Activated CD8-positive, alpha-beta memory T cell treated with anti-CD3 and anti-CD28 coated beads, Interleukin-2, amount 50 U/mL, for 1 hour (primary cell): ENCODE measurements around the gene FGF4.
"Not testable (repeated sequence)": the region's sequence is repeated elsewhere in the genome, so short reads cannot be mapped to it uniquely, and the experiment has no call there.

Source experiments
- DNase-seq: peaks from one replicate; pipeline ENCODE4 v3.0.0-alpha.2; 2020; ENCODE audit errors: extremely low read depth

Gene FGF4

DNA sequence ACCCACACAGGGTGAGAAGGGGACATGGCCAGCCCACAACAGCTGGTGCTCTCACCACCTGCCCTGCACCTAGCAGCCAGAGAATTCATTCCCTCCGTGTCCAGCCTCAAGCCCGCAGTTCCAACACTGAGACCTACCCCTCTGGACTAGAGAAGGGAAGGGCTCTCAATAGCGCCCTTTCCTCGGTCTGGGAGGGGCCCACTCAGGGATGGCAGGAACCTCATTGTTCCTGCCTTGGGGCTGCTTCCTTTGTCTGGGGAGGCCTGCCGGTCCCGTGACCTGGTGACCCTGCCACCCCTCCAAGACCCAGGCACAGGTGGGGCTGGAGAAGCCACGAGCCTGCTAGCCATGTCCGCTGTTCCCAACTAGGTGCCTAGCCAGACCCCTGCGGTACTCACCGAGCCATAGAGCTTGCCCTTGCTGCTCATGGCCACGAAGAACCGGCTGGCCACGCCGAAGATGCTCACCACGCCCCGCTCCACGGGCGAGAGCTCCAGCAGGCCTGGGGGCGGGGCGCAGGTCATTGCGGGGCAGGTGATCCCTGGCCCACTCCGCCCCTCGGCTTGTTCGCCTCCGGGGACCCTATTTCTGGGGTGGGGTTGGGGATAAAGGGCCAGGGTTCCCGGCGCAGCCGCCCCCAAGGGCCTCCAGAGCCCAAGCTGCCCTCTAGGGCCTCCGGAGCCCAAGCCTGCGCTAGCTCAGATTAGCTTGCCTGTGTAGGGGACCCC lies 1.4 kb downstream of the FGF4 start:
- no peak for DNase-seq

DNA sequence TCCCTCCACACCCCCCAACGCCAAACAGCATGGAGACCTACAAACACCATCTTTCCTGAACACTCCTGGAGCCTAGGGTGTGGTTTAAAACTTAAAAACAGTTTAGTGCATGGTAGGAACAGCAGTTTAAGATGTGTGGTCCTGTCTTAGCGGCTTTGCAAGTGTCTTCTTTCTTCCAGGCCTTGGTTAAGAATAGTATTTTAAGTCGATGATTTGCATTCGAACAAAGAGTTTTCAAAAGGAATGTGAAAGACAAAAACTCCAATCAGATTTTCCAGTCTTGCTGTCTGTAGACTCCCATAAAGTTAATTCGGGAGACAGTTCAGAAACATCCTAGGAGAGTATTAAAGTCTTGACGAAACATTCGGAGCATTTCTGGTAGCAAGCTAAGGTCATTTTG lies 3.7 kb downstream of the FGF4 start:
- no peak for DNase-seq

DNA sequence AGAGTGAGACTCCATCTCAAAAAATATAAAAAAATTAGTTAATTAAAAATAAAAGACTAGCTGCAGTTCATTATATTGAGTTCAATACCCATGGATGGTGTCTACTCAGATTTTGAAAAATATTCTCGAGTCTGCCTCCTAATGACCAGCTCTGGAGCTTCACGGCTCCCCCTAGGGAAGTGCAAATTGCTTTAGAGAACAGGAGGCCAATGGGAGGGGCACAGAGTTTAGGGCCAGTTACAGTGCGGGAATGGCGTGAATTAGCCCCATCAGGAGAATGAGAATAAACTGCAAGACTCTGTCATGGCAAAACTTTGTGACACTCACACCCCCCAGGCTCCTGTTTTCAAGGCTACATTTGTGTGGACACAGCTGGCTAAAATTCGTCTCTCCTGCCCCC lies 4.6 kb downstream of the FGF4 start:
- DNase-seq: no peak

DNA sequence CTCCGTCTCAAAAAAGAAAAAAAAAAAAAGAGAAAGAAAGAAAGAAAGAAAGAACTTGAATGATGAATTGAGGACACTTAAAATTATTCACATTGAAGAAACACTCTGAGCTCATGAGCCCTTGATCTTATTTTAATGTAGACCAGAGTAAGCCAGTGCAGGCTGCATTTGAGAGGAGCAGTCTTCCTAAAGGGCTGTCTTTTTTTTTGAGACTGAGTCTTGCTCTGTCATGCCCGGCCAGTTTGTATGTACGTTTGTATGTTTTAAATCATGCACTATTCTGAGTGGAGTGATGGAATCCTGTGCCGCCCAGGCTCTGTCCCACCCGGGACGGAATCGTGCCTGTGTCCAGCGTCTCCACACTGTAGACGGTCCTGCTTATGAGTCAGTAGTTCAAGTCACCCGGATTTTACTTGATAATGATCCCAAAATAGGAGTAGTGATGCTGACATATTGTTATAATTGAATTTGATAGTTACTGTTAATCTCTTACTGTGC lies 9.6 kb downstream of the FGF4 start:
- DNase-seq: no peak

DNA sequence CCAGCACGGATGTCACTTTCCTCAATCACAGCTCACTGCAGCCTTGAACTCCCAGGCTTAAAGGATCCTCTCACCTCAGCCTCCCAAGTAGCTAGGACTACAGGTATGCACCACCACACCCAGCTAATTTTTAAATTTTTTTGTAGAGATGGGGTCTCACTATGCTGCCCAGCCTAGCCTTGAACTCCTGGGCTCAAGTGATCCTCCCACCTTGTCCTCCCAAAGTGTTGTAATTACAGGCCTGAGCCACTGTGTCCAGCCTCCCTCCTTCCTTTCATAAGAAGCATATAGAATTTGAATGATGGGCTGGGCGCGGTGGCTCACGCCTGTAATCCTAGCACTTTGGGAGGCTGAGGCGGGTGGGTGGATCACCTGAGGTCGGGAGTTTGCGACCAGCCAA lies 10.2 kb downstream of the FGF4 start:
- not testable (repeated sequence) for DNase-seq

DNA sequence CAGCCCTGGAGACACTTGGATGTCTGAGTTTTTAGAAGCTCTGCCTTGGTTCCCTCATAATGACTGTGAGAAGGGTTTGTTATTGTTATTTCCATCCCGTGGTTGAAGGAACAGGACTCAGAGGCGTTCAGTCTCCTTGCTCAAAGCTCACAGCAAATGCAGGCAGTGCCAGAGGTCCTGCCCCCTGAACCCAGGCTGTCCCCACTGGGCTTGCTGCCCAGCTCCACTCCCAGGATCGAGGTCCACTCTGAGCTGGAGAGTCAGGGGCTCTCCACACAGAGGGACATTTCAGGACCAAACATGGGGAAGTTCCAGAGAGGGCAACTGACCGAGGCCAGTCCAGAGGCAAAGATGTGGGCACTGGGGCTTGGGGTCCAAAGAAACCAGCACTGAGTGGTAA lies 14.8 kb downstream of the FGF4 start:
- no peak for DNase-seq

DNA sequence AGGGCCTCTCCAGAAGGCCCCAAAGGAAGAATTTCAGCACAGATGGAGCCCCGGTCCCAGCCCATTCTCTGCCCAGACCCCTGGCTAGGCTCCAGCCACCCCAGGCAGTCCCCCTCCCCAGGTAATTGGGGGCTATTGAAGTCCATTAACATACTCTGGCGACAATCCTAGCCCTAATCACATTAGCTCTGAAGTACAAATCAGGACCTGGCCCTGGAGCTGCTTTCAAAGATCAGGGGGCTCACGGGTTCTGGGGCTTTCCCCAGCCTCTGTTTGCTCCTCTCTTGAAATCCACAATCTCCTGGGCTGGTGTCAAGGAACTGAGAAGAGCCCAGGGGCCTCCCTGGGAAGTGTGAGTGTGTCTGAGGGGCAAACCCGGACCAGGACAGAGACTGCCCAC lies 22.3 kb downstream of the FGF4 start:
- no peak for DNase-seq

DNA sequence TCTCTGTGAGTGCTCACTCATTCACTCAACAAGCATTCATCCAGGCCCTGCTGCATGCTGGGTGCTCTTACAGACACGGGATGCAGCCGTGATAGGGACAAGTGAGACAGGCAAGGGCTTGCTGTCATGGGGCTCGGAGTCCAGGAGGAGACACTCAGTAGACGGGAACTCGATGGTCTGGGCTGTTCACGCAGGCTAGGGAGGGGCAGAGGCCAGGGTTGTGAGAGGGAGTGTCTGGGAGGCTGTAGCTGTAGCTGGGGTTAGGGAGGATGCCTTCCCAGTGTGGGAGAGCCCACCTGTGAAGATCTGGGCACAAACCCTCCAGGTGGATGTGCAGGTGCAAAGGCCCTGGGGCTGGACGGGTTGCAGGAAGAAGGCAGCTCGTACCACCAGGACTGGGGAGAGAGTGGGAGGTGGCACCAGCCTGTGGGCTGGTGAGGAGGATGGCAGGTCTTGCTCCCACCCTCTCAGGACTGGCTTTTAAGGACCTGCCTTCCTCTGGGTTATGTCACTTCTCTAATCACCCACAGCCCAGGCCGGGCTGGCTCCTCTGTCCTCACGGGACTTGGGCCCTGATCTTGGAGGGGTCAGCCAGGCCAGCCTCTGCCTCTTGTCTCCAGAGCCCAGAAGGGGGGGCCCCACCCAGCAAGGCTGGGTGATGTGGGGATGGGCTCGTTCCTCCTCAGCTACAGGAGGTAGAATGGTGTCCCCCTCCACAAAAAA lies 24.1 kb downstream of the FGF4 start:
- DNase-seq: no peak

DNA sequence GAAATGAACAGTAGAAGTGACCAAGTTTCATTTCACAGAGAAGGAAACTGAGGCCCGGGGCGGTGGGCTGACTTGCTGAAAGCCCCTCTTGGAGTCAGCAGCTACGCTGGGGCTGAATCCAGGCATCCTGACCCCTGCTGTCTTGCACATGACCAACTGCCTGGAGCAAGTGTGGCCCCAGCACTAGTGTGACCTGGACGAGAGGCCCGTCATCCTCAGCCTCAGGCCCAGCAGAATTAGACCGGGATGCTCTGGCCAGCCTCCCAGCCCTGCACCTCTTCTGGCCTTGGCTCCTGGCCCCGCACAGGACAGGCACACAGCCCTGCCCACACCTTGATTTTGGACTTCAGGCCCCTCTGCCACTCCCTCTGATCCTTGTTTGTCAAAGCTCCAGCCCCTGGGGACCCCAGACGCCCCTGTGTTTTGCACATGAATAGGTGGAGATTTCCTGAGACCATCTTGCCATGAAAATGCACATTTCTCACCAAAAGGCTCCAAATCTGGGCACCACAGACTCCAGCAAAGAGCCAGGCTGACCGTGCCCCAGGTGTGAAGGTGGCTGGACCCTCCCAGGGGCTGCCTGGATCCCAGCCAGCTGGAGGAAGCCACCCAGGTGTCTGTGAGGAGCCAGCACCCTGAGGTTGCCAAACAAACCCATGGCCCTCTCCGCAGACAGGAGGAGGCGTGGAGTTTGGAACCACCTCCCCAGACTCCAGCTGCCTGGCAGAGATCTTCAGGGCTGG lies 24.9 kb downstream of the FGF4 start:
- no peak for DNase-seq

DNA sequence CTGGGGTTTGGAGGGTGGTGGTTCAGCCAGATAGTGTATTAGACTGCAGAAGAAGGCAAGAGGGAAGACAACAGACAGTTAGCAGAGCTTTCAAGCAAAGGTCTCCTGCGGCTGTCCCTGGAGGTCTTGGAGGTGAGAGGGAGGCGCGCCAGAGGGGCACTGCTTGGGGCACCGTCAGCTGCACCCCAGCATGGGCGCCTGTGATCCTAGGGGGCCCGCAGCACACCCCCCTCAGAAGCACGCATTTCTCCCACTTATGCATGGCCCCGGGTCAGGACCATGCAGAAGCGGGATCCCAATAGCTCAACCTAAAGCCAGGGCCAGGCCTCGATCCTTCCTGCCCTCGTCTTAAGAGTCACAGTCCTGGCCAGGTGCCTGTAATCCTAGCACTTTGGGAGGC lies 26.5 kb downstream of the FGF4 start:
- no peak for DNase-seq

DNA sequence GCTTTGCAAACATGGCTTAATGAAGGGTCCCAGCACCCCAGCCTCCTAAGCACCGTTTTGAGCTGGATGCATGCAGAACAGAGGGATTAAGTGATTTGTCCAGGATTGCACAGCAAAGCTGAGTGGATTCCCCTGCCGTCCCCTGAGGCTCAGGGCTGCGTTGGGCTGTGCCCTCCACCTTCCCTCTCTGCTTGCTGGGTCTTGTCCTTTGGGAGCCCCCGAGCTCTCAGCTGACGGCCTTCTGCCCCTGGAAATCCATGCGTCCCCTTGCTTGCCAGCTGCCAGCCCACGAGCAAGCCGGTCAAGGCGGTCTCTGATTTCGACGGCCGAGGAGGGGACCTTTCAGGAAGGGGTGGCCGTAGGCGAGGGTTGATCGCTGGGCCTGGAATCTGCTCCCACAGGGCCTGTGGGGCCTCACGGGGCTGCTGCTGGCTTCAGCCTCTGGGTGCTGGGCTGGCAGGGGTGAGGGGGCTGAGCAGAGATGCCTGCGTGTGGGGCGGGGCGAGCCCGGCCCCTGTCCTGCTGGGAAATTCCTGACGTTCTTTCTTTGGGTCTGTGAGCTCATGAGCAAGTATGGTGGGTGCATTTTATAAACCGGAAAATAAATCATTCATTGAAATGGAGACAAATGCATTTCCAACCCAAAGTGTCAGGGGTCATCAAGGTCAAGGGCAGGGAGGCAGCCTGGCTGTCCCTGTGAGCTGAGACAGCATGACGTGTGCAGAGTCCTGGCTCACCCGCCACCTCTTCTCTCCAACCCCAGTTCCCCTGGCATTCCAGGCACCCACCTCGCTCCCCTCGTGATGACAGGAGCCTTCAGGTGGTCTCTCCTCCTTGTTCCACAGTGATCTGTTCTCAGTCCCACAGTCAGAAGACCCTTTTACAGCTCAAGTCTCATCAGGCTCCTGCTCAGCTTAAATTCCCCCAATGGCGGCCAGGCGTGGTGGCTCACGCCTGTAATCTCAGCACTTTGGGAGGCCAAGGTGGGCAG lies 28.1 kb downstream of the FGF4 start:
- no peak for DNase-seq

DNA sequence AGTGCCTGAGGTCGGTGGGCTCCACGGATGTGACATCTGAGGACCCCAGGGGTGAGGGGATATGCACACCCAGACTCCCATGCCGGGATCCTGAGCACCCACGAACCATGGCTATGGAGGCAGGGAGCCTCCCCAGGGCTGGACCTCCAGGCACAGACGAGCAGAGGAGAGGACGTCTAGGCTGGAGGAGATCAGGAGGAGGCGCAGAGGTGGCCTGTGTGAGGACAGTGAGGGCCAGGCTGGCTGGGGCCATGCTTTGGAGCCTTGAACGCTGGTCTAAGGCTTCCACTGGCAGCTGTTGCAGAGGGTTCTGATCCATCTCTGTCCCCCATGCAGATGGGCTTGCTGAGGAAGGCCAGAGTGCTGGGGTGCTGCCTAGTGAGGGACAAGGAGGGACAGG lies 29.0 kb downstream of the FGF4 start:
- DNase-seq: no peak

DNA sequence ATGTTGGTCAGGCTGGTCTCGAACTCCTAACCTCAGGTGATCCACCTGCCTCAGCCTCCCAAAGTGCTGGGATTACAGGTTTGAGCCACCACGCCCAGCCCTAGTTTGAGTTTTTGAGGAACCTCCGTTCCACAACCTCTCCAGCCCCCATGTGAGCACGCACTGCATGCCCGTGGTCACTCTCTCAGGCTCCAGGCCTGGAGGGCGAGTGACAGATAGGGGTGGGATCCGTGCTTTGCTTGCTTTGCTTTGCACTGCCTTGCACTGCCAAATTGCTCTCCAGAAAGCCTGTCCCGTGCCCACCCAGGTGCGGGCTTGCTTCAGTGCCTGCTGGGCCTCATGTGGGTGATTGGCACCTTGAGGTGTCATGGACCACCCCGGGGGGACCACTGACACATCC lies 29.9 kb downstream of the FGF4 start:
- no peak for DNase-seq

DNA sequence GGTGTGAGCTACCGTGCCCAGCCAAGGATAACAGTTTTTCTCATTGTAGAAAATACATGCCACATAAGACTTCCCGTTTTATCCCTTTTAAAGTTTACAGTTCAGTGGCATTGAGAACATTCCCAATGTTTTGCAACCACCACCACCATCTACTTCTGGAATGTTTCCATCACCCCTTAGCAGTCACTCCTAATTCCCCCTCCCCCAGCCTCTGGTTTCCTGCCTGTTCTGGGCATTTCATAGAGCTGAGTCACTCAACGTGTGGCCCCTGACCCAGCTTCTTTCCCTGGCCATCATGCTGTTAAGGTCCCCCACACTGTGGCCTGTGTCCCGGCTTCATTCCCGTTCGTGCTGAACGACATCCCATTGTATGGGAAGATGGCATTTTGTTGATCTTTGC lies 30.7 kb downstream of the FGF4 start:
- no peak for DNase-seq

DNA sequence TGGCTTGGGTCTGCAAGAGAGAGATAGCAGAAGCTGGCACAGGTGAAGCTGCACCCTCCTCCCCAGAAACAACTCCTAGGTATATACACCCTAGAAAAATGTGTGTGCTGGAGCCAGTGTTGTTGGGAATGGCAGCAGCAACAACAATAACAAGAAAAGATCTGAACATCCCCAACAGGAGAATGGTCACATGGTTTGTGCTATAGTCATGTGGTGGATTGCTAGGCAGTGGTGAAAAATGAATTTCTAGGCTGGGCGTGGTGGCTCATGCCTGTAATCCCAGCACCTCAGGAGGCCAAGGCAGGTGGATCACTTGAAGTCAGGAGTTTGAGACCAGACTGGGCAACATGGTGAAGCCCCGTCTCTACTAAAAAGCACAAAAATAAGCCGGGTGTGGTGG lies 40.3 kb downstream of the FGF4 start:
- DNase-seq: no peak

DNA sequence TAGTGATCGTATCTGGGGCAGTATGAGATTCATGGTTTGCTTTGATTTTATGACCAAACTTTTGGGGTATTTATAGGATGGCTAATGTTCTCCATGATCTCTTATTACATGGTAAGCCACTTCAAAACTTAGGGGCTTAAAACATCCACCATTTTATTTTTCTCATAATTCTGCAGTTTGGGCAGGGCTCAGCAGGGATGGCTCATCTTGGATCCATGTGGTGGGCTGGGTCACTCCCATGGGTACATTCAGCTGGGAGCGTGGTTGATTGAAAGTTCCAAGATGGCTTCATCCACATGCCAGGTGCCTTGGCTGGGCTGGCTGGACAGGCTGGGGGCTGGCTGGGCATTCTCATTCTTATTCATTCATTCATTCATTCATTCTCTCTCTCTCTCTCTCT lies 40.8 kb downstream of the FGF4 start:
- DNase-seq: no peak

DNA sequence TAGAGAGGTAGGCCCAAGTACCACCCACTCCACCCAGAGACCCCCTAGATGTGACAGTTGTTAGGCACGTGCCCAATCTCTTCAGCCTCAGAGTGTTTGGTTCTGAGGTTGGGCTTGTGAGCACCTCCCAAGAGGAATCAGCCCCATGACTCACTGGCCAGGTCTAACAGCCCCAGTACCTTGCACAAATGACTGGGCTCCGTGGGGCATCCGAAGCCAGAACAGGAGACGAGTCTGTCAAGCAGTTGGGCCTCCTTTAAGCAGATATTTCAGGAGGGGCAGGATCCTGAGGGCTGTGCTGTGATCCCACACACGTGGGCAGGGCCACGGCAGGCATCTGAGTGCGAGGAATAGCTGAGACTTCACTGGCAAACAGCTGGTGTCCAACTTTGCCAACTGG lies 42.2 kb downstream of the FGF4 start:
- DNase-seq: no peak

DNA sequence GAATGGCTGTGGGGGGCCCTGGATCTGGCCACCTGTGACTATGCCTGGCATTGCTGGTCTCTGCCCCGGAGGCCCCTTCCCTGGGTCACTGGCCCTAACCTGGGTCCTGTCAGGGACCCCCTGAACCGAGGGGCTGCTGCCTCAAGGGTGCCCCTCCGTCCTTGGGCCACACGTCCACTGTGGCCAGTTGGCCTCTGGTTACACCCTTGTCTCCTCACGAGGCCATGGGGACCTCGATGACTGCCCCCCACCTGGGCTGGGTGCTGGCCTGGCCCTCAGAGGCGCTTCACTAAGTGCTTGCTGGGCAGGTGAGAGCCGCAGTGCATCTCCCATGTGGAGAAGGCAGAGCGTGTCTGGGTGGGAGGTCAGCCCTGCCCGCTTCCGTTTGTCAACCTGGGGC lies 44.0 kb downstream of the FGF4 start:
- DNase-seq: no peak

DNA sequence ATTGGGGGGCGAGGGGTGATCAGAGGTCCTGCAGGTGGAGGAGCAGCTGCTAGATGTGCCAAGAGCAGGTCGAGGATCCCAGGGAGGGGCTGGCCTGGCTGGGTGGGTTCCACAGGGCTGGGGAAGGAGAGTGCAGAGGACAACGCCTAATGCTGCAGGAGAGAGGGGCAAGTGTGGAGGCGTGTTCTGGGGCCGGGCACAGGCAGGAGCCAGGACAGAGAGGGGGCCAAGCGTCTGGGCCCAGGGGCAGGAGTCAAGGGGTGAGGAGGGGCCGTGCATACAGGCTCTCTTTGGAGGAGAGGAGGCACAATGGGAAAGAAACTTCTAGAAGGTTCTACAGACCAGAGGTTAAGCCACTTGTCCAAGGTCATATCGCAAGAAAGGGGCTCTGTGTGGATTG lies 44.6 kb downstream of the FGF4 start:
- DNase-seq: no peak

DNA sequence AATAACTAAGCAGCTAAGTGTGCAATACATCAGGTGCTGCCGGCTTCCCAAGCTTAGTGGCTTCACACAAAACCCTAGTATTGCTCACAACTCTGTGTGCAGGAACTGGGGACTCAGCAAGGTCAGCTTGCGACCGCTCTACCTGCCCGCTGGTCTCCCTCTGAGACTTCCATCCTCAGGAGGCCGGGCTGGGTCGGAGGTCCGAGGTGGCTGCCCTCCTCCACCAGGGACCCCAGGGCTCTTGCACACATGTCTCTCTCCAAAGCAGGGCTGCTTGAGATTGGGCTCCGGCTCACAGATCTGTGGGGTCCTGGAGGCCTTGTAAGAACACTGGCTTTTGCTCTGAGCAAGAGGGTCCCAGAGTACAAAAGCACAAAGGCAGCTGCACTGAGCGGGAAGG lies 45.9 kb downstream of the FGF4 start:
- DNase-seq: no peak

DNA sequence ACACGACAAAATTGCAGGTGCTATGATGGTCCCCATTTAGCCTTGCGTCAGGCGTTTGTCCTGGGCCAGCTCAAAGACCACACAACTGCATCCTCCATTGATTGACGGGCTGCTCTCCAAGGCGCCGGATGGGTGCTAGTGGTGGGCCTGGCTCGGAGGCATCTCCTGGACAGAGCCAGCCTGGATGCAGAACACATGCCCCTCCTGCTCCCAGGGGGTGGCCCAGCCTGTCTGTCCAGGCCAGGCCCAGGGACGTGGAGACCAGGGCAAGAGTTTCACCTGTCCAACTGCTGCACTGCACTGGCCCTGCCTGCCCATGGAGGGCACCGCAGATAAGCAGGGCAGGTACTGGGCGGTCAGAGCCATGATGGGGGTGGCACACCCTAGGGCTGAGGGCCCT lies 47.9 kb downstream of the FGF4 start:
- no peak for DNase-seq

DNA sequence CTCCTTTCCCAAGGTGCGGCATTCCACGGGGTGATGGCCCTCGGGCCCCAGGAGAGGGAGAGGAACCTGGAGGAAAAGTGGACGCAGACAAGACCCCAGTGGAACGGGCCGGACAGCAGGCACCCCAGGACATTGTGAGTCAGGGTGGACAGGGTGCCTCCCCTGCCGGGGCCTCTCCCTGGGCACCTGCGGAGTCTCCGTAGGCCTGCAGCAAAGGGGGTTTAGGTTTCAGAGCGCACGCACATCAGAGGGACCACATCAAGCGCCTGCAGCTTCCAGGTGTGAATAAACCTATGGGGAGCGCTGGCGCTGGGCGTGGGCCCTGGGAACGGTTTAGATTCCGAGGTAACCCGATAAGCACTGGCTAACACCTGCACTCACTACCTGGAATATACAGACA lies 48.7 kb downstream of the FGF4 start:
- no peak for DNase-seq
